ENCODE results near the gene COPB1.

COPB1 gene

DNA sequence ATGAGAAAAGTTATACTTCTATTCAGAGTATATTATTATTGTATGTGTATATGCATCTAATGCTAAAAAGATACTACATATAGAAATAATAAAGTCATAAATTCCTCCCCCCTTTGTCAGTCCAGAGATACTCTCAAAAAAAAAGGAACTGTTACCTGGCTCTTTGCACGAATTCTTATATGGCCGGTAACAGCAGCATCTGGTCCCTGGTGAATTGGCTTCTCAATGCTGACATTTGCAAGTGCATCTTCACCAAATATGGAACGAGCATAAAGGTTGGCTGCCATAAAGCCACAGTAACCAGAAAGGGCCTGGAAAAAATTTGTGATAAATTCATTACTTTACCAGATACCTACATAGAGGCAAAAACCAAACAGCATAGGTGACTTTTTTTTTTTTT, 41.2 kb downstream of the COPB1 start:
- Mint-ChIP-seq H3K9me3 (no peaks in the 10 kb centered on the region), H3K27ac (no peak overlapping the region), H3K27me3 (no peaks in the 10 kb centered on the region), H3K4me3 (no peak overlapping the region), H3K4me1 (no peaks in the 10 kb centered on the region), H3K36me3 (peaks cover 33% of the 10 kb centered on the region)
- ATAC-seq: peak; percentile 61

DNA sequence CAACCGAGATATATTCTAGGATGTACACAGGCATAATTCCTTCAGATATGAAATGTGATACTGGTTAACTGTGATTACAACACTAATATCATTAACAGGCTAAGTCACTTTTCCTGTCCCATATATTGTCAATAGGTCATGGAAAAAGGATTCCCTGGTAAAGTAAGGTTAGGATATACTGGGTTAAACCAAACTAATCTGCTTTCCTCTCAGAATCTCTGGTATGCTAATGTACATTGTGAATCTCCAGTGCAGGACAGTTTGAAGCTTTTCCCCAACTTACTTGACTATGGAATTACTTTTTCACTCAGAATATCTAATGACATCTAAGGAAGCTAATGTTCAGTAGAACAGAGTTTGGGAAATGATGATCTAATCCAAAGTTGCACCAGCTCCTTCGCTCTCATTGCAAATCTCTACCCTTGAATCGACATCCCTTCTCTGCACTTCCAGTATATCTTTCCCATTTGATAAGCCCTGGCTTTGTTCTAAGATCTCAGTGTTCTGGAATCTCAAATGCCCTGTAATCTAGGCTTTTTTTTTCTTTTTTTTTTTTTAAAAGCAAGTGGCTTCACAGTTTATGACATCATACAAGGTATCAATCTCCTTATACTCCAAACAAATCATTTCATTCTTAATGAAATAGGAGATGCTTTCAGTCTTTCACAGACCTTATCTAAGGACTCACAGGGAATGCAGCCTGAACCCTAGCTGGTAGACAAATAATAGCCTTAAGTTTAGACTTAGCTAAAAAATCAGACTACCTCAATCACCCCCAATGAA, 43.8 kb downstream of the COPB1 start:
- Mint-ChIP-seq H3K4me3 (no peak overlapping the region), H3K36me3 (peaks cover 37% of the 10 kb centered on the region), H3K27me3 (no peaks in the 10 kb centered on the region), H3K27ac (peak overlapping the region; percentile 60), H3K9me3 (no peaks in the 10 kb centered on the region), H3K4me1 (peaks cover 17% of the 10 kb centered on the region)
- ATAC-seq: no peak

DNA sequence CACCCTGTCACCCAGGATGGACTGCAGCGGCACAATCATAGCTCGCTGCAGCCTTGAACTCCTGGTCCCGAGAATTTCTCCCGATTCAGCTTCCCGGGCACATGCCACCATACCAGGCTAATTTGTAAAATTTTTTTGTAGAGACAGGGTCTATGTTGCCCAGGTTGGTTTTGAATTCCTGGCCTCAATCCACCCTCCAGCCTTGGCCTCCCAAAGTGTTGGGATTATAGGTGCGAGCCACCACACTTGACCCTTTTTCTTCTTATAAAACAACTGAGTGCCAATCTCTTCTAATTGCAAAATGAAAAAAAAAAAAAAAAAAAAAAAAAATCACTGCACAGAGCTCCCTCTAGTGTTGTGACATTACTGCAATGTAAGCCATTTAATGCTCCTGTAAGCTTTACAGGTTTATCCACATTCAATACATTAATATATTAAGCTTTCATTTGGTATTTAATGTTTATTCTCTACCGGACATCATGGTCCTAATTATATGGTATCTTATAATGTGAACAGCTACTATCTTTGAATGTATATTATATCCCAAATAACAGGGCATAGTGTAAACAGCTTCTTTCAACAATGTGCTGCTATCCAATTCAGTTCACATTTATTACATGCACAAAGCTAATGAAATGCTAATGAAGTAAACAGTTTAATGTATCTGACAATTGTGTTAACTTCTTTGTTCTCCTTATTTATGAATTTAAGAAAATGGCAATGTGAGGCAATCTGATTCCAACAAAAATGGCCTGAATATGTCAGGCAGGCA, 44.6 kb downstream of the COPB1 start:
- peaks cover 17% of the 10 kb centered on the region for H3K4me1 Mint-ChIP-seq
- no peaks in the 10 kb centered on the region for H3K27me3 Mint-ChIP-seq
- H3K9me3 Mint-ChIP-seq: no peaks in the 10 kb centered on the region
- H3K4me3 Mint-ChIP-seq: no peak overlapping the region
- ATAC-seq: no peak
- no peak overlapping the region for H3K27ac Mint-ChIP-seq
- H3K36me3 Mint-ChIP-seq: peaks cover 36% of the 10 kb centered on the region

DNA sequence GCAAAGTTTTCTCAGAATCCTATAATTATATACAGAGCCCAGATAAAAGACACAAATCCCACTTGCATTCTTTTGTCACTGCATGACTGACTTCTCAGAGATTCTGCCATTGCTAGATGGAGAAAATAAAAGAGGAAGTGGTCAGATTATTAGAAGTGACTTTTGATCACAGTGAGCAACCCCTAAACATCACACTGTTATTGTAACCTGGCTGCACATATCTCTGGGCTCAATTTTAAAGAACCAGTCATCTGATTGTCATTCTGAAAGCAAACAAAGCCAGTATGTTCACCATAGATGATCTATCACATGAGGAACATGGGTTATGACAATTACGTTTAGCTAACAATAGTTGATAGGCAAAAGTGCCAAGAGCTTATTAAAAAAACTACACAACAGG, 47.8 kb downstream of the COPB1 start:
- Mint-ChIP-seq H3K4me3 (peak overlapping the region; percentile 18), H3K9me3 (no peaks in the 10 kb centered on the region), H3K36me3 (peaks cover 20% of the 10 kb centered on the region), H3K4me1 (peaks cover 25% of the 10 kb centered on the region), H3K27ac (peak overlapping the region; percentile 83), H3K27me3 (no peaks in the 10 kb centered on the region)
- peak; percentile 92 for ATAC-seq

DNA sequence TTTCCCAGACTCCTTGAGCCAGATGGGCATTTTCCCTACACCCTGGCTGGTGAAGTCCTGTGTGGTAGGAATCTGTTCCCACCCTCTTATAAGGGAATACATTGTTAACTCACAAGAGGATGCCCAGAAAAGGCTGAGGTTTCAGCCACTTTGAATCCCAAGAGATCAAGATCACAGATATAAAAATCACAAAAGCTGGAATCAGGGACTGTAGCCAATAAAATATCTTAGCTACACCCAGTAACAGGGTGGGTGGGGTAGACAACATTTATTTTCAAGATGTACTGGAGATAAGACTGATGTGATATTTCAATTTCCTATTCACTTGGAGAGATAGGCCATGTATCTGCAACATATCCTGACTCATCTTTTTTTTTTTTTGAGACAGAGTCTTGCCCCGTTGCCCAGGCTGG, 50.3 kb downstream of the COPB1 start:
- H3K4me3 Mint-ChIP-seq: no peak overlapping the region
- no peak for ATAC-seq
- H3K27ac Mint-ChIP-seq: no peak overlapping the region
- H3K4me1 Mint-ChIP-seq: peaks cover 33% of the 10 kb centered on the region
- H3K27me3 Mint-ChIP-seq: no peaks in the 10 kb centered on the region
- no peaks in the 10 kb centered on the region for H3K9me3 Mint-ChIP-seq
- H3K36me3 Mint-ChIP-seq: peaks cover 14% of the 10 kb centered on the region

DNA sequence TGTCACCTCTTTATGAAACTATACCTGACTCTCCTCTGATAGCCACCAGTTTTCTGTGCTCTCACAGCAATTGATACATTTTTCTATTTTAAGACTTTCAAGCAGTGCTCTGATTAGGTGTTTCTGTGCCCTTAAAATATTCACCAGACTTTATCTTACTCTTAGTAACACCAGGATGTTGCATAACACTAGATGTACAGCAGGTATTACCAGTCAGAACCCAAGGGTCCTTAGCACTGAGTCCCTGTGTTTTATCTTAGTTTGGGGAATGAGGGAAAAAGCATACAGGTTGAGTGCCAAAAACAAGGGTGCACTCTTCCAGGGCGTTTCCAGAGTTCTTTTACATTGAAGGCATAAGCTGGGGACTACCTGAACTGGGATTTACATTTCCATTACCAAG, 51.4 kb downstream of the COPB1 start:
- H3K27me3 Mint-ChIP-seq: no peaks in the 10 kb centered on the region
- no peak overlapping the region for H3K27ac Mint-ChIP-seq
- H3K9me3 Mint-ChIP-seq: no peaks in the 10 kb centered on the region
- H3K4me1 Mint-ChIP-seq: peaks cover 33% of the 10 kb centered on the region
- no peak overlapping the region for H3K4me3 Mint-ChIP-seq
- no peak for ATAC-seq
- peaks cover 14% of the 10 kb centered on the region for H3K36me3 Mint-ChIP-seq

DNA sequence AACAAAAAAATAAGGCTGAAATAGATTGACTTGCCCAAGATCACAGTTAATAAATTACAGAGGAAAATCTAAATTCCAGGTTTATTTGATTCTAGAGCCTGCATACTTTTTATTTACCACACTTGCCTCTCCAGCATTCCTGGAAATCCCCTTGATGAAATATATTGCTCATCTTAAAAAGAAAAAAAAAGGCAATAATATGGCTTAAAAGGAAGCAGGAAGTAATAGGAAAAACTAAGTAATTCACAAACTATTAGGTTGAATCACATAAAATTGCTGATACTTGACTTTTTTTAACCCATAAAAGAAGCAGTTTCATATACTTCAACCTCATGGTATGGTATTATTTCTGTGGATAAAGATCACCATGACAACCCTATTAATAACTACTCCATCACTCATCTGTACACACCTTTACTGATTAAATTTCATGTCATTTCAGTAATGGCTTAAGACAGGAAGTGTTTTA, 52.9 kb downstream of the COPB1 start:
- H3K36me3 Mint-ChIP-seq: peaks cover 14% of the 10 kb centered on the region
- no peak overlapping the region for H3K4me3 Mint-ChIP-seq
- ATAC-seq: no peak
- no peaks in the 10 kb centered on the region for H3K9me3 Mint-ChIP-seq
- no peaks in the 10 kb centered on the region for H3K27me3 Mint-ChIP-seq
- H3K4me1 Mint-ChIP-seq: peaks cover 25% of the 10 kb centered on the region
- H3K27ac Mint-ChIP-seq: no peak overlapping the region

DNA sequence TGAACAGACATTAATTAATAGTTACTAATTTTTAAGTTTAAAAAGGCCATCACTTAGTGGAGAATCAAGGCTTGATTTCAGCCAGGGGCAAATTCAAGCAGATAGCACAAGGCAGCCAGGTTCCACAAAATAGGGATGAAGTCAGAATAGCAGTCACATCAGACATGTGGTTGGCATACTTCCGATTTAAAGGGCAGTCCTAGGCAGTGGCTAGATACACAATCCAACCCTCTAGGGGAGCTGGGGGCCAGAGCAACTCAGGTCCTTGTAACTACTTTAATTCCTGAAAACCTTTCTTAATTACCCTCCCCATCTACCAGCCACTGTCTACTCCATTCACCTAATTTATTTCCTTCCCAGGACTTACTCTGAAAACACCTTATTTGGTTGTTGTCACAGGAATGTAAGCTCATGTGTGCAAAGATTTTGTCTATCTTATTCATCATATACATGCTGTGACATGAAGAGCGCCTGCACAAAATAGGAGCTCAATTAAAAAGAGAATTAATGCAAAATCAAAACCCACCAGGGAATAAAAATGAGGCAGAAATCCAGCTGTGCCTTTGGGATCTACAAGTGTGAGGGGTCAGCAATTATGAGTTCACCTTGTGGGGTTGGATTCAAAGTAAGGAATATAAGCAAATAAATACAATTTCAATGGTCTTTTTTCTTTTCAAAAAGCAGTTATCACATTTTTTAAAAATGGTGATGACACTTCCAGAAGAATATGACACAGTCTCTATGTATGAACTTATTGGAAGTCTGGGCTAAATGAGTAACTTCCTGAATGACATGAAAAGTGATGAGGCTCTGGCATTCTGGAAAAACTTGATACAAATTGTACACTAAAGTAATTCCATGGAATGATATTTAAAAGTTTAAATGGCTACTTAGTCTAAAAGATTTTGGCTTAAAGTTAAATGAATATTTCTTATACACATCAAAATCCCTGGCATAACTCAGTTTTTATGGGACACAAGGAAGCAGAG, 53.8 kb downstream of the COPB1 start:
- Mint-ChIP-seq H3K4me1 (peaks cover 16% of the 10 kb centered on the region), H3K4me3 (no peak overlapping the region), H3K27me3 (no peaks in the 10 kb centered on the region), H3K27ac (no peak overlapping the region), H3K9me3 (no peaks in the 10 kb centered on the region), H3K36me3 (peaks cover 17% of the 10 kb centered on the region)
- ATAC-seq: peak; percentile 27

DNA sequence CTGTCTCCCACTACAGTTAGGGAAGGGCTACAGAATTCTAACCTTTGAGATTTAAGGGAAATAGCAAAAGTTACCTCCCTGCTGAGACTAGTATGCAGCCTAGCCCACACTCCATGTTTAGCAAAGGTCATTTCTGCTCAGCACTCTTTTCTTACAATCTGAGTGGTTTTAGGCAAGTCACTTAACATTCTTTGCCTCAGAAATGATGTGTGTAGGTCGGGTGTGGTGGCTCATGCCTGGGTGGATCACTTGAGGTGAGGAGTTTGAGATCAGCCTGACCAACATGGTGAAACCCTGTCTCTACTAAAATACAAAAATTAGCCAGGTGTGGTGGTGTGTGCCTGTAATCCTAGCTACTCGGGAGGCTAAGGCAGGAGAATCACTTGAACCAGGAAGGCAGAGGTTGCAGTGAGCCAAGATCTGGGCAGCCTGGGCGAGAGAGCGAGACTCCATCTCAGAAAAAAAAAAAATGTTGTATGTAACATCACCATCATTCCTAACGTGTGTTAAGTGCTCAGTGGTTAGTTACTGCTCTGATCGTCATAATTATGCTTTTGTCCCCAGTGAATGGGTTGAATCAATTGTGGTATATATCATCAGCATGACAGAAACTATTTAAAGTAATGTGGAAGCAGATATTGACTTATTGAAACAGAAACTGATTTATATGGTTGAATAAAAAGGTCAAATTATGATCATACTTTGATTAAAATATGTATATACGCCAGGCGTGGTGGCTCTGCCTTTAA, 55.0 kb downstream of the COPB1 start:
- Mint-ChIP-seq H3K9me3 (no peaks in the 10 kb centered on the region), H3K36me3 (peaks cover 11% of the 10 kb centered on the region), H3K4me1 (peaks cover 18% of the 10 kb centered on the region), H3K27me3 (no peaks in the 10 kb centered on the region), H3K4me3 (no peak overlapping the region), H3K27ac (no peak overlapping the region)
- ATAC-seq: no peak

DNA sequence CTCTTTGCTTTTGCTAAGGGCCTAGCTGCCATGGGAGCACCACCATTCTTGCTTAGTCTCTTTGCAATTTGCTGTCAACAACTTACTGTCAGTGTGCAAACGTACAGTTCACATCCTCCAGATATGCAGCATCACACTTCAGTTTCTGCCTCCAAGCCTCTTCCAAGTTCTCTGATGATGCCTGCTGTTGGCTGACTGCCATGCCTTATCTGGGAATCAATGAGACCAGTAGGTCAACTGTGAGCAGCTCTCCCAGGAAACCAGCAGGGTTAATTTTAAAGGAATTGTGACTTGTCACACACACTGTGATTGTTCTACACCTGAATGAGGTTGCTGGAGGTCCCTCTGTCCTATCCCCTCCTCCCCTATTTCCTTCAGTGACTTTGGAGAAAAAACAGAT, 56.0 kb downstream of the COPB1 start:
- Mint-ChIP-seq H3K9me3 (peaks cover 3% of the 10 kb centered on the region), H3K27ac (no peak overlapping the region), H3K4me1 (peaks cover 28% of the 10 kb centered on the region), H3K36me3 (peaks cover 11% of the 10 kb centered on the region), H3K4me3 (no peak overlapping the region), H3K27me3 (no peaks in the 10 kb centered on the region)
- no peak for ATAC-seq

DNA sequence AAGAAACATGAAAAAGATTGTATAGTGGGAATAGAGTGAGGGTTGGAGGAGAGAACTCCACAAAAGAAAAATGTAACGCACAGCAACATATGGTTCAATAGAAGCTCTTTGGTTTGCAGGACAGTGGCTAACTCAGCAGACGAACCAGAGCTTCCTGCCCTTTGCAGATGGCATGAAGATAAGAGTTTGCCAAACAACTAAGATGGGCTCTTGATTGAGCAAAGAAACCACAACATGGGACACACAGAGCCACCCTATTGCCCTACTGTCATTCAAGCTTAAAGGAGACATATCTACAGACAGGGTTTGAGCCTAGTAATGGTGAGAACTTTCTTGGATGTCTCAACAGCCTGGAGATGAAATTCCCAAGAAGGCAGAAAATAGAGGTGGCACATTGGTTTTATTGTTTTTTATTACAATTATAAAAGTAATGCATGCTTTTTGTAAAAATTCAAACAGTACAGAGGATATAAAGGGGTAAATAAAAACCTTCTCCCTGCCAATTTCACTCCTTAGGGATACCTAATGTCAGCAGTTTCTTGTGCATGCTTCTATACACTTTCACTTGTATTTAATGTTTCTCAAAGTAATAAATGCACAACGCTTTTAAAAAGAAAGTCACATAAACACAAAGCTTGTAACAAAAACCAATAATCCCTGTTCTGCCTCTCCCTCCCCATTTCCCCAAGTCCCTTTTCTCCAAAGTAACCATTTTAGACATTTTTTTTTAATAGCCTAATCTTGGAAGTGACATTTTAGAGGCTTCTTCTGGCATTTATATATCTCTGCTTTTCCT, 63.7 kb downstream of the COPB1 start:
- peaks cover 3% of the 10 kb centered on the region for H3K9me3 Mint-ChIP-seq
- H3K4me1 Mint-ChIP-seq: peaks cover 22% of the 10 kb centered on the region
- no peak overlapping the region for H3K4me3 Mint-ChIP-seq
- H3K36me3 Mint-ChIP-seq: no peaks in the 10 kb centered on the region
- no peaks in the 10 kb centered on the region for H3K27me3 Mint-ChIP-seq
- H3K27ac Mint-ChIP-seq: no peak overlapping the region
- ATAC-seq: no peak

DNA sequence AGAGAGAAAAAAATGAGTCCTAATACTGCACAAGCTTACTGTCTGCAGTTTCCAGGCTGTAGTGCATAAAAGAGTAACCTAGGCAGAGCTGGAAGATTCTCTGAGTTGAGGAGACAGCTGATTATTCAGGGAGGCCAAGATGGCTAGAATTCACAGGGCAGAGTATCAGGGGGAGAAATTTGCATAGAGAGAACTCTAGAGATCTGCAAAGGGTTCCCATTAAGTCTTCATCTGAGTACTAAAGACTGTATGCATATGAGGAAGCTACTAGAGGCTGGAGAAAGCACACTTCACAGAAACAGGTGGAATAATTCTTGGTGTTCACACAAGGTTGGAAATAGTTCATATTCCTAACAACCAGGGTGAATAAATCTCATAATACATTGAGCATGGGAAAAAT, 74.0 kb downstream of the COPB1 start:
- no peak for ATAC-seq
- Mint-ChIP-seq H3K4me1 (peaks cover 11% of the 10 kb centered on the region), H3K4me3 (no peak overlapping the region), H3K9me3 (peaks cover 5% of the 10 kb centered on the region), H3K36me3 (no peaks in the 10 kb centered on the region), H3K27me3 (no peaks in the 10 kb centered on the region), H3K27ac (no peak overlapping the region)

DNA sequence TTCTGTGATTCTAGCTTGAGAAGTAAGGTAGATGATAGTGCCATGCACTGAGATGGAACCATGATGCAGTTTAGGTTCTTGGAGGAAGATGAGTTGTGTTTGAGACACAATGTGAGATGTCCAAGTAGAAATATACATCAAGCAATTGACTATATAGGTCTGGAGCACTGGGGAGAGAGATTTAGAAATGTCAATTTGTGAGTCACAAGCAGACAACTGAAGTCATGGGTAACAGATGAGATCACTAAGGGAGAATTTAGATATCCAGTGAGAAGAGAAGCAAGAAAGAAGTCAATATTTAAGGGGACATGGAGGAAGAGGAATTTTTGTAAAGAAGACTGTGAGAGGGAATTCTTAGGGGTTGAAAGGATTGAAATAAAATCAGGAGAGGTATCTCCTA, 75.5 kb downstream of the COPB1 start:
- peaks cover 11% of the 10 kb centered on the region for H3K4me1 Mint-ChIP-seq
- no peak overlapping the region for H3K27ac Mint-ChIP-seq
- no peak overlapping the region for H3K4me3 Mint-ChIP-seq
- H3K9me3 Mint-ChIP-seq: no peaks in the 10 kb centered on the region
- no peaks in the 10 kb centered on the region for H3K27me3 Mint-ChIP-seq
- no peak for ATAC-seq
- H3K36me3 Mint-ChIP-seq: no peaks in the 10 kb centered on the region

DNA sequence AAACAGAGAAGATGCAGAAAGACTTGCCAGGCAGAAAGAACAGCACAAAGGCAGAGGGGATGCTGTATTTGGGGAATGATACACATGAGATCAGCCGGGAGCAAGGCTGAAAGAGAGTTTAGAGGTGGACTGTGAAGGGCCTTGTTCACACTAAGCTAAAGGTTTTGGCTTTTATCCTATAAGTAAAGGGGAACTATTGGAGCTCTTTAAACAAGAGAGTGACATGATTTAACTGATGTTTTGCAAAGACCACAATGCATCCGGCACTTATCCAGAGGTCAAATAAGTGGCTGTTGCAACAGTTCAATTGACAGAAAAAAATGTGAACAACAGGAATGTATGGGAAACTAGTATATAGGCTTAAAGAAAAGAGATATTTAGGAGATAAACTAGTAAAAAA, 76.0 kb downstream of the COPB1 start:
- H3K27ac Mint-ChIP-seq: no peak overlapping the region
- ATAC-seq: no peak
- H3K4me1 Mint-ChIP-seq: peaks cover 11% of the 10 kb centered on the region
- H3K36me3 Mint-ChIP-seq: no peaks in the 10 kb centered on the region
- no peak overlapping the region for H3K4me3 Mint-ChIP-seq
- H3K27me3 Mint-ChIP-seq: no peaks in the 10 kb centered on the region
- H3K9me3 Mint-ChIP-seq: no peaks in the 10 kb centered on the region
